Smooth muscle cell (in vitro differentiated cells): Measurements from ENCODE around the gene MMP21. TPM values are rescaled to one million over a fixed set of nuclear protein-coding genes. Genes with fewer than 3 reads are reported as not detected.

ENCODE experiments used
- DNase-seq: peaks from one replicate; lab custom pipeline; 2025; ENCODE audit not compliant: unreplicated experiment; lab: John Stamatoyannopoulos, UW
- H2AFZ ChIP-seq: fragments of 200-600 bp; sonication (generic); 2 replicates; pipeline ENCODE4 v1.6.0; 2016; ENCODE audit warnings: antibody characterized with exemption, low read depth, mild to moderate bottlenecking
- H3F3A ChIP-seq: fragments of 200-600 bp; sonication (generic); 2 replicates; pipeline ENCODE4 v1.6.0; 2017; ENCODE audit warnings: antibody characterized with exemption, low read depth
- H3K27ac ChIP-seq: fragments of 200-600 bp; sonication (generic); 2 replicates; pipeline ENCODE4 v1.5.1; 2016; ENCODE audit warnings: low read depth, mild to moderate bottlenecking
- H3K27me3 ChIP-seq: fragments of 200-600 bp; sonication (generic); 2 replicates; pipeline ENCODE4 v1.6.1; 2016; ENCODE audit warnings: low read depth, mild to moderate bottlenecking
- H3K36me3 ChIP-seq: fragments of 200-600 bp; sonication (generic); 2 replicates; pipeline ENCODE4 v1.5.1; 2016; ENCODE audit warnings: low read depth
- H3K4me1 ChIP-seq: fragments of 200-600 bp; sonication (generic); 2 replicates; pipeline ENCODE4 v1.5.1; 2016; ENCODE audit warnings: low read depth
- H3K4me2 ChIP-seq: fragments of 200-600 bp; sonication (generic); 2 replicates; pipeline ENCODE4 v1.6.0; 2016; ENCODE audit warnings: mild to moderate bottlenecking
- H3K4me3 ChIP-seq: fragments of 200-600 bp; sonication (generic); 2 replicates; pipeline ENCODE4 v1.5.1; 2016; ENCODE audit warnings: mild to moderate bottlenecking
- H3K79me2 ChIP-seq: fragments of 200-600 bp; sonication (generic); 2 replicates; pipeline ENCODE4 v1.6.0; 2016; ENCODE audit warnings: low read depth, mild to moderate bottlenecking
- H3K9ac ChIP-seq: fragments of 200-600 bp; sonication (generic); 2 replicates; pipeline ENCODE4 v1.6.0; 2016; ENCODE audit warnings: low read depth
- H3K9me3 ChIP-seq: fragments of 200-600 bp; sonication (generic); replicated peaks from 2 replicates; pipeline ENCODE4 v1.5.1; 2016; ENCODE audit warnings: low read depth
- H4K20me1 ChIP-seq: fragments of 200-600 bp; sonication (generic); 2 replicates; pipeline ENCODE4 v1.6.0; 2016; ENCODE audit warnings: low read depth
- WGBS: methylation state at CpG from one replicate; pipeline ENCODE4 v1.1.7; 2016; ENCODE audit warnings: low lambda C conversion rate; 5-methylcytosine and 5-hydroxymethylcytosine counted together
- polyA plus RNA-seq: library from polyadenylated mRNA; unstranded; fragments of >200 nt; fragmentation: Nextera tagmentation; extraction: Ambion mirVana; gene quantifications from 2 replicates; pipeline ENCODE4 v1.2.1, GENCODE V29; 2016
- total RNA-seq: library from RNA; depleted of rRNA; stranded (reverse); fragments of >200 nt; gene quantifications from 2 replicates; pipeline ENCODE4 v1.2.3, GENCODE V29; 2014
- TF ChIP-seq, protein P1 (sequence below): fragments of 200-600 bp; sonication (generic); IDR thresholded peaks from 2 replicates; pipeline ENCODE4 v1.5.1; 2017; ENCODE audit warnings: borderline replicate concordance, mild to moderate bottlenecking, antibody characterized with exemption; ENCODE audit not compliant: insufficient read depth, poor library complexity, severe bottlenecking

Gene MMP21
- total and polyA plus RNA-seq, 2 experiments from 2014 or later, result not detected

DNA sequence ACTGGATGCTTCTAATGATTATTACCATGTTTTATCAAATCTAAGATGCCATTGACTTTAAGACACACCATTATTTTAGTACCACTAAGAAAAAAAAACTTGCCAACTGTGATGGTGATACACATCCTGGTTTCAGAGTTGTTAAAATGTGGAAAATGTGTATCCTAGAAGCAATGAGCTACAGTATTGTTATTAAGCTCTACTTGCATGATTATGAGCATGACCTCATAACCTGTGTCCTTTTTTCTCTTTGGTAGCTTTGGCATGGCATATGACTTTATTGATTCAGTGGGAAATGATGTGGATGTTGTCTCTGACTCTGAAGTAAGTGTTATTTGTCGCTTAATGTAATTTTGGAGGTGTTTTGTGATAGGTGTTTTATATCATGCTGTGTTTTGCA lies 52.8 kb downstream of the MMP21 start:
- Histone ChIP-seq H2AFZ (no peak overlapping the region), H3K9me3 (no peaks in the 10 kb centered on the region), H3K27me3 (no peaks in the 10 kb centered on the region), H4K20me1 (no peaks in the 10 kb centered on the region), H3K4me3 (no peak overlapping the region), H3F3A (no peaks in the 10 kb centered on the region), H3K27ac (no peak overlapping the region), H3K79me2 (peaks cover 22% of the 10 kb centered on the region), H3K9ac (no peak overlapping the region), H3K4me1 (peaks cover 10% of the 10 kb centered on the region), H3K36me3 (peaks cover 42% of the 10 kb centered on the region), H3K4me2 (no peak overlapping the region)
- 89% methylated on average over 1 of the region's 1 CpG for WGBS
- no peak for DNase-seq
- TF ChIP-seq, protein P1, sequence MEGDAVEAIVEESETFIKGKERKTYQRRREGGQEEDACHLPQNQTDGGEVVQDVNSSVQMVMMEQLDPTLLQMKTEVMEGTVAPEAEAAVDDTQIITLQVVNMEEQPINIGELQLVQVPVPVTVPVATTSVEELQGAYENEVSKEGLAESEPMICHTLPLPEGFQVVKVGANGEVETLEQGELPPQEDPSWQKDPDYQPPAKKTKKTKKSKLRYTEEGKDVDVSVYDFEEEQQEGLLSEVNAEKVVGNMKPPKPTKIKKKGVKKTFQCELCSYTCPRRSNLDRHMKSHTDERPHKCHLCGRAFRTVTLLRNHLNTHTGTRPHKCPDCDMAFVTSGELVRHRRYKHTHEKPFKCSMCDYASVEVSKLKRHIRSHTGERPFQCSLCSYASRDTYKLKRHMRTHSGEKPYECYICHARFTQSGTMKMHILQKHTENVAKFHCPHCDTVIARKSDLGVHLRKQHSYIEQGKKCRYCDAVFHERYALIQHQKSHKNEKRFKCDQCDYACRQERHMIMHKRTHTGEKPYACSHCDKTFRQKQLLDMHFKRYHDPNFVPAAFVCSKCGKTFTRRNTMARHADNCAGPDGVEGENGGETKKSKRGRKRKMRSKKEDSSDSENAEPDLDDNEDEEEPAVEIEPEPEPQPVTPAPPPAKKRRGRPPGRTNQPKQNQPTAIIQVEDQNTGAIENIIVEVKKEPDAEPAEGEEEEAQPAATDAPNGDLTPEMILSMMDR, result no peak

GRCh38 chr10:125721035-125721434 lies 54.6 kb downstream of the MMP21 start:
- Histone ChIP-seq H3K79me2 (peaks cover 22% of the 10 kb centered on the region), H3K27ac (no peak overlapping the region), H3K27me3 (no peaks in the 10 kb centered on the region), H3K4me3 (no peak overlapping the region), H3K36me3 (peaks cover 27% of the 10 kb centered on the region), H2AFZ (no peak overlapping the region), H3K9ac (no peak overlapping the region), H4K20me1 (no peaks in the 10 kb centered on the region), H3K4me1 (peaks cover 10% of the 10 kb centered on the region), H3K9me3 (no peaks in the 10 kb centered on the region), H3F3A (no peaks in the 10 kb centered on the region), H3K4me2 (peak overlapping the region; percentile 95)
- WGBS, result 96% methylated on average over 6 of the region's 6 CpGs
- TF ChIP-seq, protein P1, result no peak
- no peak for DNase-seq

- H3K27ac ChIP-seq, result peak overlapping the region; percentile 71
- peaks cover 22% of the 10 kb centered on the region for H3K79me2 ChIP-seq
- TF ChIP-seq, protein P1, result no peak
- H3K4me2 ChIP-seq, result peak overlapping the region; percentile 95
- WGBS, result 3% methylated on average over 15 of the region's 15 CpGs
- H3K4me3 ChIP-seq, result peak overlapping the region; percentile 88
- H3K4me1 ChIP-seq, result peaks cover 10% of the 10 kb centered on the region
- no peaks in the 10 kb centered on the region for H3K9me3 ChIP-seq
- H4K20me1 ChIP-seq, result no peaks in the 10 kb centered on the region
- peak overlapping the region; percentile 98 for H3K9ac ChIP-seq
- no peaks in the 10 kb centered on the region for H3F3A ChIP-seq
- H3K27me3 ChIP-seq, result no peaks in the 10 kb centered on the region
- no peak for DNase-seq
- H2AFZ ChIP-seq, result peak overlapping the region; percentile 95
- peaks cover 19% of the 10 kb centered on the region for H3K36me3 ChIP-seq
These were observed 55.6 kb downstream of the MMP21 start for GRCh38 chr10:125720002-125720382.

GRCh38 chr10:125719173-125720001 lies 56.2 kb downstream of the MMP21 start, which contains the start of gene EDRF1:
EDRF1 (plus strand) TSS chr10:125719709; CDS start chr10:125719808, 99 bp downstream.
- peaks cover 22% of the 10 kb centered on the region for H3K79me2 ChIP-seq
- under 1% methylated on average over 70 of the region's 72 CpGs for WGBS
- DNase-seq, result peak; percentile 94
- peak within 1 kb of the TSS; percentile 71 for H3K27ac ChIP-seq
- H3K36me3 ChIP-seq, result peaks cover 13% of the 10 kb centered on the region
- no peaks in the 10 kb centered on the region for H4K20me1 ChIP-seq
- peak within 1 kb of the TSS; percentile 98 for H3K9ac ChIP-seq
- no peaks in the 10 kb centered on the region for H3F3A ChIP-seq
- H3K9me3 ChIP-seq, result no peaks in the 10 kb centered on the region
- H3K4me3 ChIP-seq, result peak within 1 kb of the TSS; percentile 88
- TF ChIP-seq, protein P1, result no peak
- peak within 1 kb of the TSS; percentile 95 for H3K4me2 ChIP-seq
- peak within 1 kb of the TSS; percentile 95 for H2AFZ ChIP-seq
- no peaks in the 10 kb centered on the region for H3K27me3 ChIP-seq
- H3K4me1 ChIP-seq, result peaks cover 10% of the 10 kb centered on the region
